HG02970 (cell line): ENCODE data around the gene CDC42EP1.
"Not testable (repeated sequence)": the region's sequence is repeated elsewhere in the genome, so short reads cannot be mapped to it uniquely, and the experiment has no call there.

Experiments
- ATAC-seq: cut with Tn5 transposase; IDR thresholded peaks from one replicate; pipeline ENCODE4 v1.9.1; 2021; ENCODE audit warnings: mild to moderate bottlenecking, moderate library complexity, moderate number of reproducible peaks; ENCODE audit not compliant: unreplicated experiment, low FRiP score

The CDC42EP1 gene, protein sequence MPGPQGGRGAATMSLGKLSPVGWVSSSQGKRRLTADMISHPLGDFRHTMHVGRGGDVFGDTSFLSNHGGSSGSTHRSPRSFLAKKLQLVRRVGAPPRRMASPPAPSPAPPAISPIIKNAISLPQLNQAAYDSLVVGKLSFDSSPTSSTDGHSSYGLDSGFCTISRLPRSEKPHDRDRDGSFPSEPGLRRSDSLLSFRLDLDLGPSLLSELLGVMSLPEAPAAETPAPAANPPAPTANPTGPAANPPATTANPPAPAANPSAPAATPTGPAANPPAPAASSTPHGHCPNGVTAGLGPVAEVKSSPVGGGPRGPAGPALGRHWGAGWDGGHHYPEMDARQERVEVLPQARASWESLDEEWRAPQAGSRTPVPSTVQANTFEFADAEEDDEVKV

DNA sequence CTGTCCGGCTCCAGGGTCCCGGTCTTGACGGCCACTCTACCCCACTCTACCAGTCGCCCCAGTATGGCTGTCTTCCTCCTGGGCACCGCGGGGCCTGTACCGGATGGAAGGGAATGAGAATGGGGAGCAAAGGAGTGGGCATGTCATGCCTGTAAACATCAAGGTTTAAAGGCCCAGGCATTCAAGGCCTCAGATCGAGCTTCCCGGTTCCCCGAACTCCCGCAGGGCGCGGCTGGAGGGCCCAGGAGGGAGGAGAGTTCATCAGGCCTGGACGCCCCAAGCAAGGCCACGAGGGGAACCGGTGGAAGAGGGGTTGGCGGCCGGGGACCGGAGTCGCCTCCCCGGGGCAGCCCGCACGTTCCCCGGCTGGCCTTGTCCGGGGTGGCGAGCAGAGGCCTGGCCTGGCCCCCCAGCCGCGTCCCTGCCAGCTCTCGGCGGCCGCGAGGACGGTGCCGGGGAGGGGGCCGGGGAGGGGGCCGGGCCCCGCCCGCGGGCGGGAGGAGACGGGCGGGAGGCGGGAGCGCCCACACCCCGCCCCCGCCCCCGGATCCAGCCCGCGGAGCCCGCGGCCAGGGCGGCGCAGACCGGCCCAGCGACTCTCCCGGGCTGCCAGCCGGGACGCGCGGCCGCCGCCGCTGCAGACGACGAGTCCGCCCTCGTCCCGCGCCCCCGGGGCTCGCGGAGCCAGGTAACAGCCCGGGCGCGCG, at the start of gene CDC42EP1:
CDC42EP1 (plus strand) TSS at position 580 of the 707 bp plus-strand sequence. CDS start 5,870 bp downstream, outside the sequence.
- no peak for ATAC-seq

DNA sequence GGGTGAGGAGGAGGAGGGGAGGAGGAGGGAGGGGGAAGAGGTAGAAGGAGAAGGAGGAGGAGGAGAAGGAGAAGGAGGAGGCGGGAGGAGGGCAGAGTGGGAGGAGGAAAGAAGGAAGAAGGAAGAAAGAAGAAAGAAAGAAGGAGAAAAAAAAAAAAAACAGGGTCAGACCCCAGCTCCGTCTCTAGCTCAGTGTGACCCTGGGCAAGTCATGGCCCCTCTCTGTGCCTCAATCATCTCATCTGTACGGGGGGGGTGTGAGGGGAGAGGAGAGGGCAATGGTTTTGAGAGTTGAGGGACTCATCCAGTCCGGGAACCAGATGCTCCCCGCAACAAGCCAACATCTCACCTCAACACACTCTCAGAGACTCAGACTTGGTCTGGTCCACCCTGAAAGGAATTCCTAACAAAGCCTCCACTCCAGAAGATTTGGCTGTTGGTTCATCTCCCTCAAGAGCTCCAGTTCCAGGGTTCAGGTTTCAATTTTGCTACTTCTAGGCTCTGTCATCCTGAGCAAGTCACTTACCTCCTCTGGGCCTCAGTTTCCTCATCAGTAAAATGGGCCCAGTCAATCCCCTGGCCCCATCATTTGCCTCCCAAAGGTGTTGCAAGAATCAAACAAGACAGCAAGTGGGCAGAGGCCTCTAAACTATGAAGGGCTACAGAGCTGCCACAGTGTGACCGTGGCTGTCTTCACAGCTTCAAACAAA, 48.7 kb upstream of the CDC42EP1 start:
- ATAC-seq, result no peak

DNA sequence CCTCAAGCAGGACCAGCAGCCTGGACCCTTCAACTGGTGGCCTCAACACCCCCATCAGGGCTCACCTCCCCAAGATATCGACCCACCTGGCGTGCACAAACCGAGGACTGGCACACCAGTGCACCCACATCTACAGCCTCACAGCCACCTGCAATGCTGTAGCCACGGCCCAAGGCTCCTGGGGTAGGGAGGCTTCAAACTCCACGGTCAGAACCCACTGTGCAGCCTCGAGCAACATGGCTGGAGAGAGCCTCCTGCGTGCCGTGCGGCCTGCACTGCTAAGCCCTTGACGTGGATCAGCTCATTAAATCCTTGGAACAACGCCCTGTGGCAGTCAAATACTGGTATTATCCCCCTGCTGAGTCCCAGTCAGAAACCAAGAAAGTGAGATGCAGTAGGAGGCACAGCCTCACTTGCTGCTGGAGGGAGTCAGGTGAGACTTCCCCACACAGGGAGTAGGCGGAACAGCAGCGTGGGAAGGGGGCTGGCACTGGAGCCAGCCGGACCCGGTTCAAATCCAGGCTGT, 45.7 kb upstream of the CDC42EP1 start:
- no peak for ATAC-seq

DNA sequence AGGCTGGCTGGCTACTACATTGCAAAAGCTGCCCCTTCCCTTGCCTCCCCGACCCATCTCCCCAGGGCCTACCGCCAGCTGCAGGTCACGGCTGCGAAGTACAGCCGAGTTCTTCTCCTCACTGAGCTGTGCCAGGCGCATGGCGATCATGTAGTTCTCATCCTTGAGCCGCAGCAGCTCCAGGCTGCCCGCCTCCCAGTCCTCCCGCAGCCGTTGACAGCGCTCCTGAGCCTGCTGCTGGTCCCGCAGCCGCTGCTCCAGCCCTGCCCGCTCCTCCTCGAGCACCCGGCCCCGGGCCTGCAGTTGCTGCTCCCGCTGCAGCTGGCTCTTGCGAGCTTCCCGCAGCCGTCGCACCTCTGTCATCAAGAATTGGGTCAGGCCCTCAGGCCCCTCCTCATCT, 44.4 kb upstream of the CDC42EP1 start:
- ATAC-seq, result no peak

DNA sequence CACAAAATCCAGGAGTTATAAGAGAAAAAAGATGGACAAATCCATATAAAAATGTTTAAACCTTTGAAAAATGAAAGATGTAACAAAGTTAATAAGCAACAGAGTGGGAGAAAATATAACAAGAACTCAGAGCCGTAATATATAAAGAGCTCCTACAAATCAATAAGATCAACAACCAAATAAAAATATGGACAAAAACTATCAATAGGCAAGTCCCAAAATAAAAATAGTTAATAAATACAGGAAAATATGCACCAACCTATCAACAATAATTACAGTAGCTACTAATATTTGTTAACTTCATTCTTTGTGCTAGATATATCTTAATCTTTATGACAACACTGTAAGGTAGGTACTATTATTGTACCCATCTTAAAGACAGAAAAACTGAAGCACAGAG, 43.8 kb upstream of the CDC42EP1 start:
- no peak for ATAC-seq

DNA sequence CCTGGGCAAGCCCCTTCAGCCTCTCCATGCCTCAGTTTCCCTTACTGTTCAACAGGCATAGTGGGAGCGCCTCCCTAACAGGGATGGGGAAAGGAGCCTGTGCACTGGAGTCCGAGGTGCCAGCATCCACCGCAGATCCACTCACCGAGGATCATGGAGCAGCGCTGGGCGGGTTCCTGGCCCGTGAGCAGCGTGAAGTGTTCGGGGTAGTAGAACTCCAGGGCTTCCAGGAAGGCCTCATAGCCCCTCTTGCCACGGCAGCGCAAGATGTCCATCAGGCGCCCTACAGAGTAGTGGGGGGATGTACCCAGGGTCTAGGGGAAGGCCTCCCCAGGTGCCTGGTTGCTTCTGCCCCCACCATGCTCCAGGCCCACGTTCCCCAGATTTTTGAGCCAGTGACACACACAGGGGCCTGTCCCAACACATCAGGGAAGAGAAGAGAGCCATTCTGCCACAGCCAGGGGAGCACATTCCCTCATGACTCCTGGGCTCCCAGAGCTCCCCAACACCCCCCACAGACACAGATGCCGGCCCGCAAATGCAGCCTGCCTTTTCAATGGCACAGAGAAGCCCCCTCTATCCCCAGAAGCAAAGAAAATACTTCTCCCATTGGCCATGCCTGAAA, 42.3 kb upstream of the CDC42EP1 start:
- ATAC-seq, result no peak

DNA sequence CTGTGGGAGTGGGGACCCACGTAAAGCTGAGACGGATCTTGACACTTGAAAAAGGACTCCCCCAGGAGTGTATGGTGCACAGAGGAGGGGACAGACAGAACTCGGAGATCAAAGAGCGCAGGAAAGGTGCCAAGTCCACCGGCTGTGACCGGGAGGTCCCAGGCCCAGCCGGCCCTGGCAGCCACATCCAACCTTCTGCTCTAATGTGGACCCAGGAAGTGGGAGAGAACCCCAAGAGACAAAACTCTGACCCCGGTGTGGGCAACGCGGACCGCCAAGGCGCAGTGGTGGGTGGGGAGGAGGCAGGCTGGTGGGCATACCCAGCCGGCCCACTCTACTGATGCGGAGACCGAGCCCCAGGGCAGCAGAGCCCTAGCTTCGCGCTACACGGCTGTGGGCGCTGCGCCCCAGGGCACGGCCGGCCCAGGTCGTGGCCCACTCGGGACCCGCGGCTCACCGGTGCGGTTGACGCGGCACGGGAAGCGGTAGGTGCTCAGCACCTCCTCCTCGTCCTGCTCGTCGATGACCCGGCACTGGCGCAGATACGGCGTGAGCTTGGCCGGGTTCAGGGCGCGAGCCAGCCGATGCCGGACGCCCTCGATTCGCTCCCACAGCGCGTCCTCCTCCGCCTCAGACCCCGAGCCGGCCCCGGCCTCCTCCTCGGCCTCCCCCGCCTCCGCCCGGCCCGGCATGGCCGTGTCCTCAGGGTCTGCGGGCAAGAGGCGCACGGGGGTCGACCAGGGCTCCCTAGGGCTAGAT, 41.6 kb upstream of the CDC42EP1 start:
- no peak for ATAC-seq

DNA sequence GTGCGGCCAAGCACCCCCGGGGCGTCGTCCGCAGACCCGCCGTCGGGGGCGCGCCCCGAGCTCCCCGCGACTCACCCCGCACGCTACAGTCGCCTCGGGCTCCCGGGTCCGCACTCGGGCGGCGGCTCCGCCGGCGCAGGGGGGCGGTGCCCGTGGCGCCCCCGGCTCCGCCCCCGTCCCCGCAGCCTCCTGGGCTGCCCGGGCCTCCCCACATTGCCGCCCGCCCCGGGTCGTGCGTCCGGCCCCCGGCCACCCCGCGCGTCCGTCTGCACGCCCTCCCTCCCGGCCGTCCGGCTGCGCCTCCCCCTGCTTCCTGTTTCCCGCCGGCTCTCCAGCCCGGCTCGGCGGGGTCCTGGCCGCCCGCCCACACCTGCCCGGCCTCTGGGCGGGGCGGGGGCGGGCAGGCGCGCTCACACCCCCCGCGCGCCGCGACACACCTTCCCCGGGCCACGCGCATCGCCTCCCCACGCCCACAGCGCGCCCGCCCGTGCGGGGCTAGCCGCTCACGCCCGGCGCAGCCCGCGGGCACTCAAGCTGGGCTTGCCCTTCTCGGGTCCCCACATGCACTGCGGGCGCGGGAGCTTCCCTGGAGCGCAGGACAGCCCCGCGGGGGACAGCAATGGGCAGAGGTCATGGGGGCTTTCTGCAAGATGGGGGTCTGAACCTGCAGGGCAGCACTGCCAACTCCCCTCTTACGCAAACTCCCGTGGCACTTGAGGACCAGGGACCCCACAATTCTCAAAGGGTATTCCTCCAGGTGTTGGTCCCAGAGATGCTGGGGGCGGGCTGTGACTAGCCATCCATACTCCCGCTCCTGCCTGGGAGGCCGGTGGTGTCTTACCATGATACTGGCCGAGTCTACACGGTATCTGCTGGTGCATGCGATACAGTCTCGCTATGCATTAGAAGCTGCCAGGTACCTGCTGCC, 40.7 kb upstream of the CDC42EP1 start, which contains the start of gene CARD10:
CARD10 (minus strand) TSS at position 148 of the 928 bp plus-strand sequence. CDS start 215 bp downstream, outside the sequence.
- ATAC-seq, result no peak

DNA sequence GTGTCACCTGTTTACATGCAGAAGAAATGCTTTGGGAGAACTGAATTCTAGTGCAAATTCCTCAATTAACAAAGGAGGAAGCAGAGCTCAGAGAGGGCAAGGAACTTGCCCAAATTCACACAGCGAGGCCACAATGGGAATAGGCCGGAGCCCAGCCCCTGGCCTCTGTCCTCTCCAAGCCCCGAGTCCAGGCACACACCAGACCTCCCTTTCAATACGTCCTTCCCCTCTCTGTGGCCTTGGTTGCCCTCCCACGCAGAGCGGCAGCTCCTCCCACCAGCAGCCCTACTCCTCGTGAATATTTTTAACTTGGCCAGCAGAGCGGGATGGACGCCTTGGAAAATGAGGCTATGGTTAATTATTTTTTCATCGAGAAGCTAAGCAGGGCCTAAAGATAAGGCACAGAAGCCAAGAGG, 39.5 kb upstream of the CDC42EP1 start:
- ATAC-seq, result no peak

DNA sequence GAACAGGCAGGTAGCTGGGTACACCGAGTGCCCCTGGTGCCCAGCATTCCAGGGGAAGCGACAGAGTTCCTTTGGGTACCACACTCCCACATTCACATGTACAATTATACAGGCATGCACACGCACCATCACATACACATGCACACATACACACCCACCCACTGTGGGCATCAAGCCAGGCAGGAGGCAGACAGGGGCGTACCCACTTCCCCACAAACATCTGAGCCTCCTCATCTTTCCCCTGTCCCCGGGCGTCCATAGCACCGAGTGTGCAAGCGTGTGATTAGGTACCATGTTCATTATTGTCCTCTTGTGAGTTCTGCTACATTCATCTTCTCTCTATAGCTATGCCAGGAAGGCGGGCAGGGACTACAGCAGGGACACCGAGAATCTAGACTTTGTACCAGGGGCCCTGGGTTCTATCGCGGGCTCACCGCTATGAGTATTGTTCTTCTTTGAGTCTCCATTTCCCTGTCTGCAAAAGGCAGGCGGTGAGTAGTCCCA, 39.0 kb upstream of the CDC42EP1 start:
- no peak for ATAC-seq

DNA sequence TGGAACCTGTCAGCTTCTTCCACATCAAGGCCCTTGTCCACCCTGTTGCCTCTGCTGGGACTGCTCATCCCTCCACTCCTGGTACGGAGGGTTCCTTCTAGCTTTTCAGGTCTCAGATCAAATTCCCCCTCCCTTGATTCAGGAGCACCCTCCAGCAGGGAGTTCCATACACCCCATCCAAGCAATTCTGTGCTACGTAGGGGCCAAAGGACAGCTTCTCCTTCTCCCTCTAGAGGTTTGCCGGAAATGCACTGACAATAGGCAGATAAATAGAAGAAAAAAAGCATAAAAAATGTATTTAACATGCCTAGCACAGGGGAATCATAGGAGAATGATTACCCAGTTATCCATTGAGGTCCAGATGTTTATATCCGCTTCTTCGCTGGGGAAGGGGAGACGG, 37.8 kb upstream of the CDC42EP1 start:
- no peak for ATAC-seq

DNA sequence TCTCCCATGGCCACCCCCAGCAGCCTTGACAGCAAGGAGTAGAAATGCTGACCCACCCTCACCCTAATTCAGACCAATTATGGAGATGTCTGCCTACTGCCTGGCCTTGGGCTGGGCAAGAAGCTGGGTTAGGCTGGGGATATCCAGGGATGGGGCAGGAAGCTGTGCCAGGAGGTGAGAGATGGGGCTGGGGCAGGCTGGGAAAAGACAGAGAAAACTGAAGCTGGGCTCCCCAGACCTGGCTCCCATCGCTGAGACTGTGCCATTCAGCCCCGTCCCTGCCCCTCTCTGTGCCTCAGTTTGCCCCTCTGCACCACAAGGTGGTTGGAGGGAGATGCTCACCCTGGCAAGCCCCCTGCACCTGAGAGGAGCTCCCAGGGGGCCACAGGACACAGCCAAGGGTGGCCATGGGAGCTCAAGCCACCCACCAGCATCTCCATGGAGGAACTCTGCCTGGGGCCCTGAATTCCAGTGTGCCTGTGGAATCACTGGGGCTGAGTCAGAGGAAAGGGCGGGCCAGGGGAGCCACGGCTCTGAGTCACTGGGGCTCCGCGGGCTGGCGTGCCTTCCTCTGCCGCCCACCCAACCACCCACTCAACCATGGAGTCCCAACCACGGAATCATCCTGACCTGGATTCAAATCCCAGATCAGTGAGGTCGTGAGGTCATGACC, 35.1 kb upstream of the CDC42EP1 start:
- ATAC-seq, result no peak

DNA sequence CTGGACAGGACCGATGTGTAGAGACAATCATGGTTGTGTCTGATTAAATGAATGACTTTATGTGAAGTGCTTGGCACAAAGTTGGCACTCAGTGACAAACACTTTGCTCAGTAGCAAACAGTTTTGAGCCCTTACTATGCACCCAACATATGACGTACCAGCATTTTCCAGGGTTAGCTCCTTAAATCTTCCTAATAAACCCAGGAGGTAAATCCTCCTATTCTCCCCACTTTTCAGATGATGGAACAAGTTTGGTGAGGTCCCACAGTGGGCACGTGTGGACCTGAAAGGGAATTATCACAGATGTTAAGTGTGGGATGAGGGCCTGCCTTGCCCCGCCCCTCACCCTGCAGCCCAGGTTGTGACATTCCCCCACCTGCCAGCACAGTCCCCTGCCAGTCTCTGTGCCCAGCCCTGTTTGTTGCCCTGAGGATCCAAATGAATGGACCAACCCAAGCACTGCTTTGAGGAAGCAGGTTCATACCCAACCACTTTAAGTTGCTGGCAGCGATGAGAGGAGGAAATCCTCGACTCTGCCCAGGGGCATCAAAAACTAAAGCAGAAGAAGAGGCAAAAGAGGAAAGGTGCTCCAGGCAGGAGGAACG, 34.4 kb upstream of the CDC42EP1 start:
- ATAC-seq, result no peak

DNA sequence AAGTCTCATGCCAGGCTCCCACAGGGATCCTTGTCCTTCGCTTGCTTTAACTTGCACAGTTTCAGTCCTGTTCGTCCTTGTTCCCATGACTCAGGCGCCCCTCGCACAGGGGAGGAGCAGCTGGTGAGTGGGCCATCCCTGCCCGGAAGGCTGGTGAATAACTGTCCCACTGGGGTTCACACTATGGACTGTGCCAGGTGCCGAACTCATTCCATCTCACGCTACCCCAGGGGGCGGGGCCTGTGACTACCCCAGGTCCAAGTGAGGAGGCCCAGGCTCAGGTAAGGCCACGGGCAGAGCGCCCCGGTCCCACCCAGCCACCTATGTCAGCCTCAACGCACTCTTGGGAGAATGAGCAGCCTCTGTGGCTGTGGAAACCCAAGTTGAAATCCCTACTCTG, 33.9 kb upstream of the CDC42EP1 start:
- no peak for ATAC-seq

DNA sequence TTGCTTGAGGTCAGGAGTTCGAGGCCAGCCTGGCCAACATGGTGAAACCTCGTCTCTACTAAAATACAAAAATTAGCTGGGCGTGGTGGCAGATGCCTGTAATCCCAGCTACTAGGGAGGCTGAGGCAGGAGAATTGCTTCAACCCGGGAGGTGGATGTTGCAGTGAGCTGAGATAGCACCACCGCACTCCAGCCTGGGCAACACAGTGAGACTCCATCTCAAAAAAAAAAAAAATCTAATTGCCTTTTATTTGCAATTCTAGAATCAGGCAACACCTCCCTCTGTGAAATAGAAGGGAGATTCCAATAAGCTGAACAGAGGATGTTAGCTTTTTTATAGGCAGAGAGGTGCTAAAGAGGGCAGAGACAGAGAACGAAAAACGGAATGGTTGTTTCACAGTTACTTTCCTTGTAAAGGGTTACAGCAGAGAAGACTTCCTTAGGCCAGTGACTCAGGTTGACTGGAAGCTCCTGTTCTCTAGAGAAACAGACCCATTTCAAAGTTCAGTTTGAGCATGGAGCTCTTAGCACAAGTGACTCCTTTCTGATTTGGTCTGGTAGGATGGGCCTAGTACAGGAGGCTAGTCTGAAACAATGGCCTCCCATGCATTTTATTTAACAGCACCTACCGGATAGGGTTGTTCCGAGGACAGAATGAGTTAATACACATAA, 33.1 kb upstream of the CDC42EP1 start:
- not testable (repeated sequence) for ATAC-seq

DNA sequence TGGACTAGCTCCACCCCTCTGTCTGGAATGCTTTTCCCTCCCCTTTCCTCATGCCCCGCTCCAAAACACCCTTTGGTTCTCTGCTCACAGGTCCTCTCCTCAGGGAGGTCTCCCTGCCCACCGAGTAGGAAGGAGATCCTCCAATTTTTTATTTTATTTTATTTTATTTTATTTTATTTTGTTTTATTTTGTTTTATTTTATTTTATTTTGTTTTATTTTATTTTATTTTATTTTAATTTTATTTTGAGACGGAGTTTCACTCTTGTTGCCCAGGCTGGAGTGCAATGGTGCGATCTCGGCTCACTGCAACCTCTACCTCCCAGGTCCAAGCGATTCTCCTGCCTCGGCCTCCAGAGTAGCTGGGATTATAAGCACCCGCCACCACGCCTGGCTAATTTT, 32.3 kb upstream of the CDC42EP1 start:
- ATAC-seq, result not testable (repeated sequence)
